ENCODE measurements around the gene BABAM2. TPM values are rescaled to one million over a fixed set of nuclear protein-coding genes. Genes with fewer than 3 reads are reported as not detected.

The BABAM2 gene
- total RNA-seq, 1 donor, result 38.4 TPM

DNA sequence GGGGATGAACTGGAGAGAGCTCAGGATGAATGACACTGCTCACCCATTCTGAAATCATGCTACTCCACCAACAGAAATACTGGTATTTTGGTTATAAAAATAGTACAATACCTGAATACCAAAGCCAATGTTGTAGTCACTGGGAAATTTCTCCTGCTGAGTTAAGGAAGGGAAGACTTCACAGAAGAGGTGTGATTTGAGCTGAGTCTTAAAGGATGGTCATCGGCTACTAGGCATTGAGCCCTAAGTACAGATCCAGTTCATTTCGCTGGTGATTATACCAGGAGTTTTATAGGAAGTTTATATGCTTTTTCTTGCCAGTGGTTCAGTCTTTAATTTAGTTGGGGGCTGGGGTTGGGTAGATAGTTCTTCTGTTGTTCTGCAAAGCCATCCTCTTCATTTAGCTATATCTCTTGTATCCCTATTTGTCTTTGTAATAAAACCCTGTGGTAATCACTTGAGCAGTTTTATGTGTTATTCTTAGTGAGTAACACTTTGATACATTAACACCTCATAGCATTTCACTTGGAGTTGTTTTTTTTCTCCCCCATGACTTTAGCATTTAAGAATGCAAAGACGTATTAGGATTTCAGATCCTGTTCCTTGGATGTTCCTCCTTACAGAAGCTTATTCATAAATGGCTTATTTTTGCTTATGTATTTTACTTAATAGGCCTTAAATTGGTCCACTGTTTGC, 262.2 kb downstream of the BABAM2 start:
- no peak overlapping the region for H3K4me3 ChIP-seq (ENCODE audit: low read length)

GRCh38 chr2:28153851-28154250, 263.3 kb downstream of the BABAM2 start:
- Histone ChIP-seq H3K27me3 (ENCODE audit: insufficient read depth, low read length) (no peaks in the 10 kb centered on the region), H3K4me1 (ENCODE audit: insufficient read depth, low read length) (no peaks in the 10 kb centered on the region)

More for the DNA sequence above, 262.2 kb downstream of the BABAM2 start:
- Histone ChIP-seq H3K27me3 (ENCODE audit: insufficient read depth, low read length) (no peaks in the 10 kb centered on the region), H3K4me1 (ENCODE audit: insufficient read depth, low read length) (no peaks in the 10 kb centered on the region), H3K9me3 (ENCODE audit: low read depth, low read length) (peaks cover 9% of the 10 kb centered on the region)

GRCh38 chr2:28155086-28155485, 264.6 kb downstream of the BABAM2 start:
- Histone ChIP-seq H3K9me3 (ENCODE audit: low read depth, low read length) (peaks cover 9% of the 10 kb centered on the region), H3K4me3 (ENCODE audit: low read length) (no peak overlapping the region), H3K4me1 (ENCODE audit: insufficient read depth, low read length) (no peaks in the 10 kb centered on the region), H3K27me3 (ENCODE audit: insufficient read depth, low read length) (no peaks in the 10 kb centered on the region)

More at GRCh38 chr2:28153851-28154250, 263.3 kb downstream of the BABAM2 start:
- peaks cover 9% of the 10 kb centered on the region for H3K9me3 ChIP-seq (ENCODE audit: low read depth, low read length)
- H3K4me3 ChIP-seq (ENCODE audit: low read length), result no peak overlapping the region

DNA sequence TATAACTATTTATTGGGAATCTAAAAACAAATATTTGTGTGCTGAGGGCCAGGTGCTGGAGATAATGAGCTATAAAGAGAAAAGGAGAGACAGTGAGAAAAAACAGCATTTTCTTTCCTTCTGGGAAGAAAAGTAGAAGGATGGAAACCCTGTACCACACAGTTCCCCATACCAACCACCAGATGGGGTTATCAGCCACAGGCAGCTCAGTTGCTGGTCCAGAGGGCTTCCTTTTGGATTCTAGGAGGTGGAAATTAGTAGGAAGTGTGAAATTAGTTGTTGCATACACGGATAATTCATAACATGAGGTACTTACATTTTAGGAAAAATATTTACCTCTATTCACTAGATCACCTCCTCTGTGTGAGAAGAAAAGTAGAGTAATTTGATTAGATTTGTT, 265.1 kb downstream of the BABAM2 start:
- Histone ChIP-seq H3K4me3 (ENCODE audit: low read length) (no peak overlapping the region), H3K27me3 (ENCODE audit: insufficient read depth, low read length) (no peaks in the 10 kb centered on the region), H3K9me3 (ENCODE audit: low read depth, low read length) (peaks cover 9% of the 10 kb centered on the region), H3K4me1 (ENCODE audit: insufficient read depth, low read length) (no peaks in the 10 kb centered on the region)

DNA sequence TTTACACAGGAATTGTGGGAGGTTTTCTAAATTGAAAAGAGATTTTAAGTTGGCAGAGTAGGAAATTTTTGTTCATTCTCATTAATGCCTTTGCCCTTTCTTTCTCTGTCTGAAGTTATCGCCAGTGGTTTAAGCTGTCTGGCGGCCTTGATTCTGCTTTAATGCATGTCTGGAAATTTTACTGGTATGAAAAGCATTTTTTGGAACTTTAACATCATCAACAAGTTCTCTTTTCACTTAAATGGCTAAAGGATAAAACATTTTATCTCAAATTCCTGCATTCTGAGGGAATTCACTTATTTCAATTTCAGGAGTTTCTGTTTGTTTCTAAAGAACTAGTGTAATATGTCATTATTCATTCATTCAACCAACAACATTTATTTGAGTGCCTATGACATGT, 268.3 kb downstream of the BABAM2 start:
- H3K4me1 ChIP-seq (ENCODE audit: insufficient read depth, low read length), result no peaks in the 10 kb centered on the region
- H3K27me3 ChIP-seq (ENCODE audit: insufficient read depth, low read length), result no peaks in the 10 kb centered on the region
- H3K9me3 ChIP-seq (ENCODE audit: low read depth, low read length), result peaks cover 9% of the 10 kb centered on the region
- H3K4me3 ChIP-seq (ENCODE audit: low read length), result no peak overlapping the region

GRCh38 chr2:28160986-28161425, 270.5 kb downstream of the BABAM2 start:
- Histone ChIP-seq H3K4me3 (ENCODE audit: low read length) (no peak overlapping the region), H3K27me3 (ENCODE audit: insufficient read depth, low read length) (no peaks in the 10 kb centered on the region), H3K9me3 (ENCODE audit: low read depth, low read length) (peaks cover 2% of the 10 kb centered on the region), H3K4me1 (ENCODE audit: insufficient read depth, low read length) (no peaks in the 10 kb centered on the region)

GRCh38 chr2:28161466-28161865, 270.9 kb downstream of the BABAM2 start:
- H3K27me3 ChIP-seq (ENCODE audit: insufficient read depth, low read length), result no peaks in the 10 kb centered on the region
- H3K9me3 ChIP-seq (ENCODE audit: low read depth, low read length), result no peaks in the 10 kb centered on the region
- H3K4me3 ChIP-seq (ENCODE audit: low read length), result no peak overlapping the region
- no peaks in the 10 kb centered on the region for H3K4me1 ChIP-seq (ENCODE audit: insufficient read depth, low read length)

GRCh38 chr2:28162564-28162963, 272.0 kb downstream of the BABAM2 start:
- Histone ChIP-seq H3K9me3 (ENCODE audit: low read depth, low read length) (no peaks in the 10 kb centered on the region), H3K27me3 (ENCODE audit: insufficient read depth, low read length) (no peaks in the 10 kb centered on the region), H3K4me3 (ENCODE audit: low read length) (no peak overlapping the region), H3K4me1 (ENCODE audit: insufficient read depth, low read length) (no peaks in the 10 kb centered on the region)

DNA sequence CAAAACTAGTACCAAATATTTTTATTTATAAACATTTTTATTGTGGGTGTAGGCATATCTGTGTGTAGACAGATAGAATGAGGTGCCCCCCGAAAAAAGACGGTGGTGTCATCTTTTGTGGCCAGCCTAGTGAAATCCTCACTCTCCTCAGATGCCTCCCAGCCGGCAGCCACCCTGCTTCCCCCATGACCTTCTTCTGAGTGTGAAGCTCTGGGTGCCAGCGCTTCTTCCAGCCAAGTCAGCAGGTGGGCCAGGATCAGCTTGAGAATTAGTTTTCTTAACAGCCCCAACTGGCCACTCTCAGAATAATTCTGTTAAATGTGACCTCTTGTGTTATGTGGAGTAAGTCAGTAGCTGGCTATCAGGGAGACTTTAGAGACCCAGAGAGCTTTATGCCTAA, 272.5 kb downstream of the BABAM2 start:
- Histone ChIP-seq H3K4me1 (ENCODE audit: insufficient read depth, low read length) (no peaks in the 10 kb centered on the region), H3K27me3 (ENCODE audit: insufficient read depth, low read length) (no peaks in the 10 kb centered on the region), H3K9me3 (ENCODE audit: low read depth, low read length) (no peaks in the 10 kb centered on the region), H3K4me3 (ENCODE audit: low read length) (no peak overlapping the region)

DNA sequence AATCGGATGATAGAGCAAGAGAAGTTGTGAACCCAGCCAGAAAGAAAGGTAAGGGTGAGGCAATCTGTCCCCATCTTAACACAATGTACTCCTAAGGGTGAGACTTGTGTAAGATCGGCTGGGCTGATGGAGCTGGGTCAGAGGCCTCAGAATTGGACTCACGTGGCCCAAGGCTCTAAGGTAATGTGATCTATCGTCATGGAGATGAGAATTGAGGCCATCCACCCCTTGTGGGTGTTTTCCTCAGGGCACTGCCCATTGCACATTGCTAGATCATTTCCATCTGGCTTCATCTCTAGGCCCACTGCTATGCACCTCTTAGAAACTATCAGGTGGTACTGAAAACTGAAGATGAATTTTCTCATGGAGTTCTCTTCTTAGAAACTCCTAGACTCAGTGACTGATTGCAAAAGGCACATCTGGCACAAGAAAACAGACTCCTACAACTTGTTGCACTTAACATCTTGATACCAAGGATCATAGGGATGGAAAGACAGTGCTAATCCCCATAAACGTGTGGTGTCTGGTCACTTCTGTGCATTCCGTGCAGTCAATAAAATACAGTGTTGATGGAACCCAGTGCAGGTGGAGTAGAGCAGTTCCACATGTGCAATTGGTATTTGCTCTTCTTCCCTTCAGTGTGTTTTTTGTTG, 273.2 kb downstream of the BABAM2 start:
- Histone ChIP-seq H3K27me3 (ENCODE audit: insufficient read depth, low read length) (no peaks in the 10 kb centered on the region), H3K9me3 (ENCODE audit: low read depth, low read length) (no peaks in the 10 kb centered on the region), H3K4me1 (ENCODE audit: insufficient read depth, low read length) (no peaks in the 10 kb centered on the region), H3K4me3 (ENCODE audit: low read length) (no peak overlapping the region)

DNA sequence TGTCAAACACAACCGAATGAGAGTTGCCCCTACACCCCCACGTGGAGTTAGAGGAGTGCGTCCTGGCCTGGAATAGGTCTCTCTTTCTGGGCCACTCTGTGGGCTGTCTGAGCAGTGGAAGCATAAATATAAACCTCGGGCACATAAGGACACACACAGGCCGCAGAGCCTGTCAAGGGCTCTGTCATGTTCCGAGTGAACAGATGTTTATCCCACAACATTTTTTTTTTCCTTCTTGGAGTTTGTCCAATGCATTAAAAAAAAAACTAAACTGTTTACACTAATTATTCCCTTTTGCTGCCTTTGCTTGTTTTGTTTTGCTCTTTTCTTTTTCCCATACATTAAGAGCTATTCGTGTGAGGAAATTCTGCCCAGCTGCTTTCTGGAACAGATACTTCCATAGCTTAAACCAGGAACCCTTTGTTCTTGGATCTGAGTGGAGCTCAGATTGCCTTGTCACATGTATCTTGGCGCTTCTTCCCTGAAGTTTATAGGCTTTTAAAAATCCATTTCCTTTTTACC, 273.8 kb downstream of the BABAM2 start:
- Histone ChIP-seq H3K4me1 (ENCODE audit: insufficient read depth, low read length) (no peaks in the 10 kb centered on the region), H3K9me3 (ENCODE audit: low read depth, low read length) (no peaks in the 10 kb centered on the region)

GRCh38 chr2:28165087-28165635, 274.6 kb downstream of the BABAM2 start:
- no peaks in the 10 kb centered on the region for H3K9me3 ChIP-seq (ENCODE audit: low read depth, low read length)
- H3K4me1 ChIP-seq (ENCODE audit: insufficient read depth, low read length), result no peaks in the 10 kb centered on the region
- no peak overlapping the region for H3K4me3 ChIP-seq (ENCODE audit: low read length)
- H3K27me3 ChIP-seq (ENCODE audit: insufficient read depth, low read length), result no peaks in the 10 kb centered on the region

More for the DNA sequence above, 273.8 kb downstream of the BABAM2 start:
- H3K27me3 ChIP-seq (ENCODE audit: insufficient read depth, low read length), result no peaks in the 10 kb centered on the region
- no peak overlapping the region for H3K4me3 ChIP-seq (ENCODE audit: low read length)

DNA sequence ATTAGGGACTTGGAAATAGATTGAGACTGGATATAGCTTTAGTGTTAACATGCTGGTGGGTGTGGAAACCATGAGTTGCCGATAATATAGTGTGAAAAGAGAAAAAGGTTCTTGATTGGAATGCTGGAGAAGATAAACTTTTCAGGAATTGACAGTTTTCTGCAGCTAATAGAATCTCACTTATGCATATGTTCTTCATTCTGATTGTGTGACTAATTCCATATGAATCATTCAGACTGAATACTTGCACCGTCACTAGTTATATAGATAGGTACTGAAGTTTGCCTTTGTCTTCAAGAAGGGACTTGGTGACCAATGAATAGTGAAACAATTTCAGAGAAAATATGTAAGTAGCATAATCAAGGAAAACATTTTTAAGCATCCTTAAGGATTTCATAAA, 276.4 kb downstream of the BABAM2 start:
- Histone ChIP-seq H3K4me1 (ENCODE audit: insufficient read depth, low read length) (no peaks in the 10 kb centered on the region), H3K9me3 (ENCODE audit: low read depth, low read length) (no peaks in the 10 kb centered on the region), H3K4me3 (ENCODE audit: low read length) (no peak overlapping the region), H3K27me3 (ENCODE audit: insufficient read depth, low read length) (no peaks in the 10 kb centered on the region)

DNA sequence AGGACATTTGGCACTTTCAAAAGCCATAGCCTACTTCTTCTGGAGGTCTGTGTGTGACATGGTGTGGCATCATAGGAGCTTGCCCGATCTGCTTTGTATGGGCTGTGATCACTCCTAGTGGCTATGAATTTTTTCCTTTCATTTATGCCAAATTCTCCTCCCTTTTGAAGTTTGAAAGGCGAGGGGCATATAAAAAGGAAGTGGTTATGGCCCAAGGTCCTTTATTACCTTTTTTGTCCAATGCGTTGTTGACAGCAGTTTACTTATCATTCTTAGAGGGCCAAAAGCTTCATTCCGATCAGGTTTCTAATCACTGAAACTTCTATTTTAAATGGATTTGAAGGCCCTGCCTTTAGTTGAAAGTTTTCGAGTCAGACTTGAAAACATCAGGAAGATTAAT, 277.8 kb downstream of the BABAM2 start:
- no peaks in the 10 kb centered on the region for H3K9me3 ChIP-seq (ENCODE audit: low read depth, low read length)
- H3K27me3 ChIP-seq (ENCODE audit: insufficient read depth, low read length), result no peaks in the 10 kb centered on the region
- no peak overlapping the region for H3K4me3 ChIP-seq (ENCODE audit: low read length)
- no peaks in the 10 kb centered on the region for H3K4me1 ChIP-seq (ENCODE audit: insufficient read depth, low read length)

DNA sequence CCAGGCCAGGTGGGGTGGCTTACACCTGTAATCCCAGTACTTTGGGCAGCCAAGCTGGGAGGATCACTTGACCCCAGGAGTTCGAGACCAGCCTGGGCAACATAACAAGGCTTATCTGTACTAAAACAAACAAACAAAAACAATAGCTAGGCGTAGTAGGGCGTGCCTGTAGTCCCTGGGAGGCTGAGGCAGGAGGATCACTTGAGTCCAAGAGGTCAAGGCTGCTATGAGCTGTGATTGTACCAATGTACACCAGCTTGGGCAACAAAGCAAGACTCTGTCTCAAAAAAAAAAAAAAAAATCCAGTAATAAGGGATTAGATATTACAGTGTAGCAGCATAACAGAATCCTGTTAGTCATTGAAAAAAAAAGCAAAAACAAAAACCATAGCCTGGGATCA, 279.0 kb downstream of the BABAM2 start:
- Histone ChIP-seq H3K4me1 (ENCODE audit: insufficient read depth, low read length) (no peaks in the 10 kb centered on the region), H3K9me3 (ENCODE audit: low read depth, low read length) (no peaks in the 10 kb centered on the region), H3K27me3 (ENCODE audit: insufficient read depth, low read length) (no peaks in the 10 kb centered on the region), H3K4me3 (ENCODE audit: low read length) (no peak overlapping the region)

Data from mononuclear cell (primary cell).